Ascending aorta (tissue), 2 donors: ENCODE data around the gene TSPAN6. TPM values are rescaled to one million over a fixed set of nuclear protein-coding genes. Genes with fewer than 3 reads are reported as not detected.

Source experiments
- DNase-seq, 2 donors: peaks; one replicate each; pipeline ENCODE4 v3.0.0-alpha.2; 2019; ENCODE audit warnings: low spot score in 2 of 2
- H3K27ac ChIP-seq, 2 donors: fragments of 200-600 bp; sonication (generic); one replicate each; pipeline ENCODE4 v1.5.1; 2016 to 2017; ENCODE audit warnings: mild to moderate bottlenecking in 1 of 2
- H3K27me3 ChIP-seq: fragments of 200-600 bp; sonication (generic); one replicate; pipeline ENCODE4 v1.5.1; 2017
- H3K36me3 ChIP-seq, 2 donors: fragments of 200-600 bp; sonication (generic); one replicate each; pipeline ENCODE4 v1.5.1; 2016
- H3K4me1 ChIP-seq, 2 donors: fragments of 200-600 bp; sonication (generic); one replicate each; pipeline ENCODE4 v1.5.1; 2016 to 2017; ENCODE audit warnings: mild to moderate bottlenecking in 1 of 2
- H3K4me3 ChIP-seq, 2 donors: fragments of 200-600 bp; sonication (generic); one replicate each; pipeline ENCODE4 v1.5.1; 2016 to 2017; ENCODE audit warnings: mild to moderate bottlenecking in 1 of 2
- H3K9me3 ChIP-seq, 2 donors: fragments of 200-600 bp; sonication (generic); one replicate each; pipeline ENCODE4 v1.5.1; 2016
- CTCF ChIP-seq, 3 experiments: fragments of 200-600 bp in 2 of 3; fragments of 450-650 bp in 1 of 3; sonication (generic) in 2 of 3; IDR thresholded peaks; one replicate each; pipeline ENCODE4 v1.5.1; 2016 to 2019; ENCODE audit warnings: antibody characterized with exemption in 3 of 3, mild to moderate bottlenecking in 1 of 3, moderate library complexity in 1 of 3
- intact Hi-C: fragments of 100-400 bp; cut with DNase I; formaldehyde crosslinking; loops from one replicate; pipeline ENCODE4 v1.15.1; 2023
- total RNA-seq: library from RNA; depleted of rRNA; stranded (reverse); fragments of >200 nt; gene quantifications from one replicate; pipeline ENCODE4 v1.1.0, GENCODE V29; 2016

Gene TSPAN6
- total RNA-seq, 1 donor from 2014 or later: 17.2 TPM

DNA sequence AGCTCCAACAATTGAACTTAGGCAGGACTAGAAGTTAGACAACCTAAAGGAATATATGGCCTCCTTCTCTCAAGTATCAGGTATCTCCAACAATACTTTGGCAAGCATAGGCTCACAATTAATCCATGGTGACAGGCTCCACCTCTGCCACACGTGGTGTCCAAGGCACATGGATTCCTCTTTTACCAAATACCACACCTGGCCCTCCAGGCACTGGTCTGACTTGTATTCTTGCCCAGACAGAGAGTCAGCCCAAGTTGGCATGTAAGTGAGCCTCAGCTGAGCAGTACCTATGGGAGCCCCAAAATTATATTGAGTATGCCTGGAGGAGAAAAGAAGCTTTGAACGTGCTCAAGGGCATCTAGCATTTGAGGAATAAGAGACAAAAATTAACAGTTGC, 27.0 kb upstream of the TSPAN6 start:
- H3K9me3 ChIP-seq: no peaks in the 10 kb centered on the region
- no peaks in the 10 kb centered on the region for H3K27me3 ChIP-seq
- intact Hi-C loops: no loop called here
- no peak overlapping the region for H3K4me3 ChIP-seq
- no peak overlapping the region for H3K27ac ChIP-seq
- no peak for TF ChIP-seq CTCF (IDR thresholded peaks at IDR 0.05)
- H3K4me1 ChIP-seq: no peaks in the 10 kb centered on the region
- H3K36me3 ChIP-seq: peaks cover 0 to 4% of the 10 kb centered on the region in 2 donors
- DNase-seq: no peak

- no peak for TF ChIP-seq CTCF (IDR thresholded peaks at IDR 0.05)
- no peak for DNase-seq
- H3K4me3 ChIP-seq: no peak overlapping the region
- intact Hi-C loops: no loop called here
- peaks cover 0 to 4% of the 10 kb centered on the region in 2 donors for H3K36me3 ChIP-seq
- H3K4me1 ChIP-seq: no peaks in the 10 kb centered on the region
- no peak overlapping the region for H3K27ac ChIP-seq
- H3K9me3 ChIP-seq: no peaks in the 10 kb centered on the region
- no peaks in the 10 kb centered on the region for H3K27me3 ChIP-seq
Observed at GRCh38 chrX:100662796-100663195, 26.2 kb upstream of the TSPAN6 start.

DNA sequence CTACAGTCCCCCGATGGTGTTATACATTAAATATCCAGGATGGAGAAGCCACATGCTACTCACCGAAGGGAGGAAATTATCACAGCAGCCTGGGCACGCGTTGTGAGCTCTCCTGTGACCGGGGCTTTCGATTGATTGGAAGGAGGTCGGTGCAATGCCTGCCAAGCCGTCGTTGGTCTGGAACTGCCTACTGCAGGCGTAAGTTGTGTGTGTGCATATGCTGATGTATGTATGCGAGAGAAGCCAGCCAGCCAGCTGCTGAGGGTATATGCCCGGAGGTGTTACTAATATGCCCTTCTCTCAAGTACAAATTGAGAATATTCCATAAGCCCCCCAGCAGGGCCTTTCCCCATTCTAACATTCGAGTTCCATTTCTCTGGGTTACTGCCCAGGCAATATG, 25.6 kb upstream of the TSPAN6 start:
- Histone ChIP-seq H3K27ac (no peak overlapping the region), H3K9me3 (no peaks in the 10 kb centered on the region), H3K36me3 (peaks cover 0 to 3% of the 10 kb centered on the region in 2 donors), H3K4me3 (no peak overlapping the region), H3K4me1 (no peaks in the 10 kb centered on the region), H3K27me3 (no peaks in the 10 kb centered on the region)
- intact Hi-C loops: no loop called here
- TF ChIP-seq CTCF (IDR thresholded peaks at IDR 0.05): no peak
- no peak for DNase-seq

DNA sequence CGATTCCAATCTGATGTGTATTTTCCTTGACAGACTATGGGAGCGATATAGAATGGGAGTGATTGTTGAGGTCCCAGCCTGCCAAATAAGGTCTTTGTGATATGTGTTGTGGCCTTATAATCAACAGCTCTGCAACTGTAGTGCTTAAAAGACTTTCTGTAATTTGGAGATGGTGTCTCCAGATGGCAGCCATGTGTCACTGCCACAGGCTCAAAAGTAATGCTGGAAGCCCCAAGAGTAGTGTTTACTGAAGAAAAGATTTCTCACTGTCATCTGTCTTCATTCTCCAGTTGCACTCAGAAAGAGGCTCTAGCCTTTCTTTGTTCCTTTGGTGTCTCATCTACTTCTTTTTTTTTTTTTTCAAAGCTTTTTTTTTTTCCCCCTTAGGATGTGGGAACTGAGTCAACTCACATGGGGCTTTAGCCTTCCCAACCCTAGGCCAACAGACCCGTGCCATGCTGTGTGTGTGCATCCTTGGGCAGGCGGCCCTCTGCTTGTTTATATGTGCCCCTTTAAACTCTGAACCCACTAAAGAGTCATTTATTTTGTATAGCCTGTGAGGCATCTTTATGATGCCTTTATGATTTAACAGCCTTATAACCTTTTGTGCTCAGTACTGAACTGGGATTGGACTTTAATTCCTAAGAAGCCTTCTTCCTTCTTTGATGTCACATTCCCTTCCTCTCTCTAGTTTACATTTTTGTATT, 23.0 kb upstream of the TSPAN6 start:
- Histone ChIP-seq H3K36me3 (no peaks in the 10 kb centered on the region), H3K27ac (no peak overlapping the region), H3K4me3 (no peak overlapping the region), H3K27me3 (no peaks in the 10 kb centered on the region), H3K4me1 (no peaks in the 10 kb centered on the region), H3K9me3 (no peaks in the 10 kb centered on the region)
- no peak for DNase-seq
- TF ChIP-seq CTCF (IDR thresholded peaks at IDR 0.05): no peak
- intact Hi-C loops: no loop called here

DNA sequence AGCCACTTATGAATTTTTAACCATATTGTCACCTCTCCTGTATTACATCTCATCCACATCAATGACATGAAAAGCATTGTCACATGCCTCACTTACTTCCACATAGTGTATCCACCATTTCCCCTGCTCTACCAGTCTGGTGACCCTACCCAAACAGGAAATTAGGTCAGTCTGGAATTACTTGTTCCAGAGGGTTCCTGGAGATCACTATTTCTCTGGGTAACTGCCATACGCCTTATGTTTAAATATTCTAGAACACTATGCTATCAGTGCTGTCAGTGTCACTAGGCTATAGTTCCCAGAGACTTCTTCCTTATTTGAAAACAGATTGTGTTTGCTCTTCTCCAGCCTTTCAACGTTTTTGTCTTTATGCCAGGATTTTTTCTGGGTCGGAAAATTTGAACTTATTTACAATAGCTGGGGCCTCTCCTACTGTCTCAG, 22.4 kb upstream of the TSPAN6 start:
- H3K27me3 ChIP-seq: no peaks in the 10 kb centered on the region
- no peaks in the 10 kb centered on the region for H3K36me3 ChIP-seq
- no peaks in the 10 kb centered on the region for H3K9me3 ChIP-seq
- TF ChIP-seq CTCF (IDR thresholded peaks at IDR 0.05): no peak
- no peak overlapping the region for H3K27ac ChIP-seq
- no peak overlapping the region for H3K4me3 ChIP-seq
- no peaks in the 10 kb centered on the region for H3K4me1 ChIP-seq
- no peak for DNase-seq
- intact Hi-C loops: no loop called here
